Measurements from ENCODE around the gene SIPA1L3.

The SIPA1L3 gene

DNA sequence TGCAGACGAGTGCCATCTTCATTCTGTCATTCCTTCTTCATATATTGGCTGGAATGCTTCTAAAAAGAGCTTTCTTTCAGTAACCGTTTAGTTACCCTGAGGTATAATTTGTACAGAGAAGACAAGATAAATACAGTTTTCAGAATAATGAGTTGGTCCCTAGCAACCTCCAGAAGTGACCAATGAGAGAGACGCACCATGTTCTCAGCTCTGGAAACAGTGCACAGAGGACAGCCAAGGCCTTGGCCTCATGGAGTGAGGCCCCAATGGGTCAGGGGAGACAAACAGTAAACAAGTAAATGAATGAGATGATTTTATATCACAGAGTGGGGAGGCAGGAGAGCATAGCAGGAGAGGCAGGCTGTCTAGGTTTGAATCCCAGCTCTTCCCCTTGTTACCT, 226.3 kb downstream of the SIPA1L3 start:
- H3K27ac ChIP-seq (ENCODE audit: extremely low read depth, low read depth, low read length) = 0 out of 2 replicates have a peak overlapping the region, but pooled peaks have one; percentile 9
- H3K4me3 ChIP-seq (ENCODE audit: low read depth, low read length) = no peak overlapping the region
- no peaks in the 10 kb centered on the region for H3K4me1 ChIP-seq (ENCODE audit: control insufficient read depth, insufficient read depth, low read length)
- TF ChIP-seq KLF9 (tag by site-specific recombination; IDR thresholded peaks at IDR 0.05; ENCODE audit: low read depth) (no peak), ZNF37A (tag by site-specific recombination; IDR thresholded peaks at IDR 0.05) (no peak), OVOL3 (tag by site-specific recombination; IDR thresholded peaks at IDR 0.05) (no peak), ZNF121 (tag by site-specific recombination; IDR thresholded peaks at IDR 0.05) (no peak), ZNF24 (tag by site-specific recombination; IDR thresholded peaks at IDR 0.05) (no peak), ZFP69B (tag by site-specific recombination; IDR thresholded peaks at IDR 0.05) (no peak), OSR2 (tag by site-specific recombination; IDR thresholded peaks at IDR 0.05) (no peak), ZNF529 (tag by site-specific recombination; IDR thresholded peaks at IDR 0.05; ENCODE audit: insufficient replicate concordance) (no peak), MEIS1 (CRISPR knock-in tag; IDR thresholded peaks at IDR 0.05; ENCODE audit: borderline replicate concordance) (no peak)
- TF ChIP-seq, protein P1, sequence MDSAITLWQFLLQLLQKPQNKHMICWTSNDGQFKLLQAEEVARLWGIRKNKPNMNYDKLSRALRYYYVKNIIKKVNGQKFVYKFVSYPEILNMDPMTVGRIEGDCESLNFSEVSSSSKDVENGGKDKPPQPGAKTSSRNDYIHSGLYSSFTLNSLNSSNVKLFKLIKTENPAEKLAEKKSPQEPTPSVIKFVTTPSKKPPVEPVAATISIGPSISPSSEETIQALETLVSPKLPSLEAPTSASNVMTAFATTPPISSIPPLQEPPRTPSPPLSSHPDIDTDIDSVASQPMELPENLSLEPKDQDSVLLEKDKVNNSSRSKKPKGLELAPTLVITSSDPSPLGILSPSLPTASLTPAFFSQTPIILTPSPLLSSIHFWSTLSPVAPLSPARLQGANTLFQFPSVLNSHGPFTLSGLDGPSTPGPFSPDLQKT (IDR thresholded peaks at IDR 0.05; ENCODE audit: borderline replicate concordance, low read depth, low read length) = no peak
- TF ChIP-seq, protein P2, sequence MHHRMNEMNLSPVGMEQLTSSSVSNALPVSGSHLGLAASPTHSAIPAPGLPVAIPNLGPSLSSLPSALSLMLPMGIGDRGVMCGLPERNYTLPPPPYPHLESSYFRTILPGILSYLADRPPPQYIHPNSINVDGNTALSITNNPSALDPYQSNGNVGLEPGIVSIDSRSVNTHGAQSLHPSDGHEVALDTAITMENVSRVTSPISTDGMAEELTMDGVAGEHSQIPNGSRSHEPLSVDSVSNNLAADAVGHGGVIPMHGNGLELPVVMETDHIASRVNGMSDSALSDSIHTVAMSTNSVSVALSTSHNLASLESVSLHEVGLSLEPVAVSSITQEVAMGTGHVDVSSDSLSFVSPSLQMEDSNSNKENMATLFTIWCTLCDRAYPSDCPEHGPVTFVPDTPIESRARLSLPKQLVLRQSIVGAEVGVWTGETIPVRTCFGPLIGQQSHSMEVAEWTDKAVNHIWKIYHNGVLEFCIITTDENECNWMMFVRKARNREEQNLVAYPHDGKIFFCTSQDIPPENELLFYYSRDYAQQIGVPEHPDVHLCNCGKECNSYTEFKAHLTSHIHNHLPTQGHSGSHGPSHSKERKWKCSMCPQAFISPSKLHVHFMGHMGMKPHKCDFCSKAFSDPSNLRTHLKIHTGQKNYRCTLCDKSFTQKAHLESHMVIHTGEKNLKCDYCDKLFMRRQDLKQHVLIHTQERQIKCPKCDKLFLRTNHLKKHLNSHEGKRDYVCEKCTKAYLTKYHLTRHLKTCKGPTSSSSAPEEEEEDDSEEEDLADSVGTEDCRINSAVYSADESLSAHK (tag by site-specific recombination; IDR thresholded peaks at IDR 0.05) = no peak
- CTCF ChIA-PET = interaction anchor here (0.6 to 6.3 kb wide), 16 partner anchors 9 to 878 kb away, joined by 3 to 70 read pairs (median 4); partner anchors contain the start of genes SIPA1L3 and WDR87
- peaks cover 0 to 17% of the 10 kb centered on the region in 2 experiments; a peak in 2 of 3 replicates for H3K36me3 ChIP-seq (ENCODE audit: control insufficient read depth in 2 of 2, insufficient read depth in 1 of 2, low read length in 2 of 2)
- POLR2A ChIA-PET = interaction anchor here (0.6 kb wide), 1 partner anchor 260 kb away, joined by 3 read pairs; no protein-coding TSS in a partner anchor
- H3K9me3 ChIP-seq (ENCODE audit: control insufficient read depth, insufficient read depth, low read depth, low read length) = no peaks in the 10 kb centered on the region

DNA sequence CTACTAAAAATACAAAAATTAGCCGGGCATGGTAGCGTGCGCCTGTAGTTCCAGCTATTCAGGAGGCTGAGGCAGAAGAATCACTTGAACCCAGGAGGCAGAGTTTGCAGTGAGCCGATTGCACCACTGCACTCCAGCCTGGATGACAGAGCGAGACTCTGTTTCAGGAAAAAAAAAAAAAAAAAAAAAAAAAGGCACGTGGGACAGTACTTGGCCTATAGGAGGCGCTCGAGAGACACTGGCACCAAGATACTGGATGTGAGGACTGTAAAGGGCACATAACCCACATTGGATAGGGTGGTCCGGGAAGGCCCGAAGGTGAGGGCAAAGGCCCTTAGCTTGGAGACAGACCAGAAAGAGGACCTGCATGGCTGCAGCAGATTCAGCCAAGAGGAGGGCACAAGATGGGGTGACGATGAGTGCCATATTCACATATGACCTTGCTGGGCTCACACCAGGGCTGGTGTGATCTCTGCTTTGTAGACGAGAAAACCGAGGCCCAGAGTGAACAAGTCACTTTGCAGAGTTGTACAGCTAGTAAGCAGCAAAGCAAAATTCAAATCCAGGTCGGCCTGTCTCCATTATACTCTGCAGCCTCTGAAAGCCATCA, 227.6 kb downstream of the SIPA1L3 start:
- ChIA-PET CTCF (interaction anchor here (0.6 to 6.3 kb wide), 27 partner anchors 8 to 959 kb away, joined by 3 to 70 read pairs (median 4); no protein-coding TSS in a partner anchor), POLR2A (interaction anchor here (0.7 kb wide), 2 partner anchors 53 to 253 kb away, joined by 3 to 6 read pairs; partner anchors contain the start of gene GGN)
- TF ChIP-seq, protein P3, sequence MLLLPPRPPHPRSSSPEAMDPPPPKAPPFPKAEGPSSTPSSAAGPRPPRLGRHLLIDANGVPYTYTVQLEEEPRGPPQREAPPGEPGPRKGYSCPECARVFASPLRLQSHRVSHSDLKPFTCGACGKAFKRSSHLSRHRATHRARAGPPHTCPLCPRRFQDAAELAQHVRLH (tag by site-specific recombination; IDR thresholded peaks at IDR 0.05) = peak; percentile 55
- TF ChIP-seq, protein P4, sequence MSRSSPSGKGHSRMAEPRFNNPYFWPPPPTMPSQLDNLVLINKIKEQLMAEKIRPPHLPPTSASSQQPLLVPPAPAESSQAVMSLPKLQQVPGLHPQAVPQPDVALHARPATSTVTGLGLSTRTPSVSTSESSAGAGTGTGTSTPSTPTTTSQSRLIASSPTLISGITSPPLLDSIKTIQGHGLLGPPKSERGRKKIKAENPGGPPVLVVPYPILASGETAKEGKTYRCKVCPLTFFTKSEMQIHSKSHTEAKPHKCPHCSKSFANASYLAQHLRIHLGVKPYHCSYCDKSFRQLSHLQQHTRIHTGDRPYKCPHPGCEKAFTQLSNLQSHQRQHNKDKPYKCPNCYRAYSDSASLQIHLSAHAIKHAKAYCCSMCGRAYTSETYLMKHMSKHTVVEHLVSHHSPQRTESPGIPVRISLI (tag by site-specific recombination; IDR thresholded peaks at IDR 0.05) = peak; percentile 99
- TF ChIP-seq ZNF2 (tag by site-specific recombination; IDR thresholded peaks at IDR 0.05) = 0 out of 2 replicates have a peak, but pooled peaks have one; percentile 35
- no peak for TF ChIP-seq ZNF175 (tag by site-specific recombination; IDR thresholded peaks at IDR 0.05)
- TF ChIP-seq, protein P5, sequence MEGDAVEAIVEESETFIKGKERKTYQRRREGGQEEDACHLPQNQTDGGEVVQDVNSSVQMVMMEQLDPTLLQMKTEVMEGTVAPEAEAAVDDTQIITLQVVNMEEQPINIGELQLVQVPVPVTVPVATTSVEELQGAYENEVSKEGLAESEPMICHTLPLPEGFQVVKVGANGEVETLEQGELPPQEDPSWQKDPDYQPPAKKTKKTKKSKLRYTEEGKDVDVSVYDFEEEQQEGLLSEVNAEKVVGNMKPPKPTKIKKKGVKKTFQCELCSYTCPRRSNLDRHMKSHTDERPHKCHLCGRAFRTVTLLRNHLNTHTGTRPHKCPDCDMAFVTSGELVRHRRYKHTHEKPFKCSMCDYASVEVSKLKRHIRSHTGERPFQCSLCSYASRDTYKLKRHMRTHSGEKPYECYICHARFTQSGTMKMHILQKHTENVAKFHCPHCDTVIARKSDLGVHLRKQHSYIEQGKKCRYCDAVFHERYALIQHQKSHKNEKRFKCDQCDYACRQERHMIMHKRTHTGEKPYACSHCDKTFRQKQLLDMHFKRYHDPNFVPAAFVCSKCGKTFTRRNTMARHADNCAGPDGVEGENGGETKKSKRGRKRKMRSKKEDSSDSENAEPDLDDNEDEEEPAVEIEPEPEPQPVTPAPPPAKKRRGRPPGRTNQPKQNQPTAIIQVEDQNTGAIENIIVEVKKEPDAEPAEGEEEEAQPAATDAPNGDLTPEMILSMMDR (tag by site-specific recombination; IDR thresholded peaks at IDR 0.05) = peak; percentile 96
- TF ChIP-seq ZNF138 (tag by site-specific recombination; IDR thresholded peaks at IDR 0.05; ENCODE audit: borderline replicate concordance) = no peak
- TF ChIP-seq, protein P6, sequence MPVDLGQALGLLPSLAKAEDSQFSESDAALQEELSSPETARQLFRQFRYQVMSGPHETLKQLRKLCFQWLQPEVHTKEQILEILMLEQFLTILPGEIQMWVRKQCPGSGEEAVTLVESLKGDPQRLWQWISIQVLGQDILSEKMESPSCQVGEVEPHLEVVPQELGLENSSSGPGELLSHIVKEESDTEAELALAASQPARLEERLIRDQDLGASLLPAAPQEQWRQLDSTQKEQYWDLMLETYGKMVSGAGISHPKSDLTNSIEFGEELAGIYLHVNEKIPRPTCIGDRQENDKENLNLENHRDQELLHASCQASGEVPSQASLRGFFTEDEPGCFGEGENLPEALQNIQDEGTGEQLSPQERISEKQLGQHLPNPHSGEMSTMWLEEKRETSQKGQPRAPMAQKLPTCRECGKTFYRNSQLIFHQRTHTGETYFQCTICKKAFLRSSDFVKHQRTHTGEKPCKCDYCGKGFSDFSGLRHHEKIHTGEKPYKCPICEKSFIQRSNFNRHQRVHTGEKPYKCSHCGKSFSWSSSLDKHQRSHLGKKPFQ (tag by site-specific recombination; IDR thresholded peaks at IDR 0.05) = peak; percentile 67; the same call in 1 of the 2 replicates
- 0 out of 2 replicates have a peak, but pooled peaks have one; percentile 11 for TF ChIP-seq ZNF792 (tag by site-specific recombination; IDR thresholded peaks at IDR 0.05)
- no peak for TF ChIP-seq ZNF394 (tag by site-specific recombination; IDR thresholded peaks at IDR 0.05; ENCODE audit: borderline replicate concordance)
- peak; percentile 30; the same call in 1 of the 2 replicates for TF ChIP-seq ZBTB17 (tag by site-specific recombination; IDR thresholded peaks at IDR 0.05)
- H3K4me1 ChIP-seq (ENCODE audit: control insufficient read depth, insufficient read depth, low read length) = no peaks in the 10 kb centered on the region
- no peak overlapping the region for H3K27ac ChIP-seq (ENCODE audit: extremely low read depth, low read depth, low read length)
- H3K9me3 ChIP-seq (ENCODE audit: control insufficient read depth, insufficient read depth, low read depth, low read length) = no peaks in the 10 kb centered on the region
- H3K4me3 ChIP-seq (ENCODE audit: low read depth, low read length) = no peak overlapping the region
- H3K36me3 ChIP-seq (ENCODE audit: control insufficient read depth in 2 of 2, insufficient read depth in 1 of 2, low read length in 2 of 2) = peaks cover 0 to 17% of the 10 kb centered on the region in 2 experiments; a peak in 2 of 3 replicates
